CD14-positive monocyte (primary cell): ENCODE data around the gene OR52A5. TPM values are rescaled to one million over a fixed set of nuclear protein-coding genes. Genes with fewer than 3 reads are reported as not detected.

Experiments used
- DNase-seq, 3 donors: peaks; one replicate each; pipeline ENCODE4 v3.0.0-alpha.2; 2011 to 2022
- H2AFZ ChIP-seq: 2 replicates; pipeline ENCODE4 v1.6.0; 2012; ENCODE audit warnings: mild to moderate bottlenecking, low read depth, low read length, inconsistent platforms; ENCODE audit not compliant: insufficient read depth, poor library complexity, severe bottlenecking
- H3K27ac ChIP-seq, 2 donors: 1 replicate in 1 of 2; 2 replicates in 1 of 2; pipeline ENCODE4 v1.5.1; 2012 to 2013; ENCODE audit warnings: low read length in 2 of 2, control low read depth in 1 of 2, inconsistent platforms in 1 of 2, low read depth in 1 of 2, mild to moderate bottlenecking in 1 of 2
- H3K27me3 ChIP-seq, 2 donors: one replicate each; pipeline versions ENCODE4 v1.6.0 to v1.6.1; 2011 to 2013; ENCODE audit warnings: low read length in 2 of 2; ENCODE audit not compliant: control insufficient read depth in 2 of 2, insufficient read depth in 2 of 2
- H3K36me3 ChIP-seq, 2 donors: replicated peaks in 1 of 2; 1 replicate in 1 of 2; 2 replicates in 1 of 2; pipeline versions ENCODE4 v1.5.1 to v1.6.1; 2012 to 2013; ENCODE audit warnings: low read length in 2 of 2, control low read depth in 1 of 2, inconsistent platforms in 1 of 2, mild to moderate bottlenecking in 1 of 2; ENCODE audit not compliant: insufficient read depth in 2 of 2, control insufficient read depth in 1 of 2
- H3K4me1 ChIP-seq, 2 donors: 1 replicate in 1 of 2; 2 replicates in 1 of 2; pipeline versions ENCODE4 v1.5.1 to v1.6.1; 2012 to 2013; ENCODE audit warnings: low read length in 2 of 2, control low read depth in 1 of 2, inconsistent platforms in 1 of 2, mild to moderate bottlenecking in 1 of 2, moderate library complexity in 1 of 2; ENCODE audit not compliant: insufficient read depth in 2 of 2, control insufficient read depth in 1 of 2
- H3K4me2 ChIP-seq: replicated peaks from 2 replicates; pipeline ENCODE3; 2012; ENCODE audit warnings: low read length, moderate library complexity, mild to moderate bottlenecking; ENCODE audit not compliant: poor library complexity, severe bottlenecking; ENCODE audit errors: extremely low read depth
- H3K4me3 ChIP-seq, 3 experiments: fragments of 200-600 bp in 1 of 3; sonication (generic) in 1 of 3; replicated peaks in 1 of 3; 1 replicate in 2 of 3; 2 replicates in 1 of 3; pipeline ENCODE4 v1.5.1; 2011 to 2013; ENCODE audit warnings: low read length in 3 of 3, mild to moderate bottlenecking in 3 of 3, control low read depth in 2 of 3, low read depth in 2 of 3, inconsistent platforms in 1 of 3, moderate library complexity in 1 of 3
- H3K79me2 ChIP-seq: 2 replicates; pipeline ENCODE4 v1.6.0; 2012; ENCODE audit warnings: mild to moderate bottlenecking, control low read depth, inconsistent platforms, low read length, moderate library complexity; ENCODE audit not compliant: insufficient read depth
- H3K9ac ChIP-seq: 2 replicates; pipeline ENCODE4 v1.6.0; 2017; ENCODE audit warnings: low read length, mild to moderate bottlenecking; ENCODE audit not compliant: insufficient read depth, poor library complexity, severe bottlenecking
- H3K9me3 ChIP-seq, 2 donors: replicated peaks in 1 of 2; 1 replicate in 1 of 2; 2 replicates in 1 of 2; pipeline versions ENCODE4 v1.5.1 to v1.6.1; 2012 to 2013; ENCODE audit warnings: low read length in 2 of 2, control low read depth in 1 of 2; ENCODE audit not compliant: control insufficient read depth in 1 of 2, insufficient read depth in 1 of 2
- H4K20me1 ChIP-seq: 2 replicates; pipeline ENCODE4 v1.6.0; 2012; ENCODE audit warnings: mild to moderate bottlenecking, low read length, control low read depth, moderate library complexity; ENCODE audit not compliant: insufficient read depth
- H3K27ac Mint-ChIP-seq, 7 donors: one replicate each; pipeline ENCODE4 v1.8.0; 2020; ENCODE audit warnings: mild to moderate bottlenecking in 7 of 7, mixed read lengths in 7 of 7, moderate library complexity in 6 of 7, inconsistent platforms in 2 of 7
- H3K27me3 Mint-ChIP-seq, 3 donors: one replicate each; pipeline ENCODE4 v1.8.0; 2021 to 2022; ENCODE audit warnings: low read depth in 3 of 3, mild to moderate bottlenecking in 3 of 3, mixed read lengths in 3 of 3, moderate library complexity in 3 of 3, inconsistent platforms in 1 of 3
- H3K36me3 Mint-ChIP-seq, 2 donors: one replicate each; pipeline ENCODE4 v1.8.0; 2020; ENCODE audit warnings: mixed read lengths in 2 of 2, inconsistent platforms in 1 of 2, mild to moderate bottlenecking in 1 of 2
- H3K4me1 Mint-ChIP-seq: one replicate; pipeline ENCODE4 v1.8.0; 2020; ENCODE audit warnings: mild to moderate bottlenecking, mixed read lengths
- H3K4me3 Mint-ChIP-seq, 2 donors: one replicate each; pipeline ENCODE4 v1.8.0; 2020; ENCODE audit warnings: mild to moderate bottlenecking in 2 of 2, mixed read lengths in 2 of 2, moderate library complexity in 1 of 2
- H3K9me3 Mint-ChIP-seq, 7 donors: one replicate each; pipeline ENCODE4 v1.8.0; 2020 to 2022; ENCODE audit warnings: mixed read lengths in 7 of 7, mild to moderate bottlenecking in 6 of 7, moderate library complexity in 6 of 7, inconsistent platforms in 2 of 7
- WGBS: methylation state at CpG from one replicate; pipeline ENCODE4 v1.1.5; 2013; ENCODE audit warnings: missing lambda C conversion rate; ENCODE audit not compliant: insufficient coverage; 5-methylcytosine and 5-hydroxymethylcytosine counted together
- intact Hi-C, 2 donors: fragments of 100-400 bp; cut with micrococcal nuclease; formaldehyde crosslinking; loops; one replicate each; pipeline versions ENCODE4 v1.15.0 to v1.15.1; 2023
- polyA plus RNA-seq, 3 donors: library from polyadenylated mRNA; depleted of rRNA in 1 of 3; unstranded in 2 of 3; stranded (reverse) in 1 of 3; fragments of 300-500 nt in 2 of 3; fragments of >200 nt in 1 of 3; fragmentation: Illumina TruSeq in 2 of 3; gene quantifications; 1 replicate in 2 of 3; 2 replicates in 1 of 3; pipeline ENCODE4 v1.2.3, GENCODE V29; 2012 to 2021
- TF ChIP-seq, protein P1 (sequence below): fragments of 200-600 bp; IDR thresholded peaks from one replicate; pipeline ENCODE4 v1.8.0; 2022; ENCODE audit warnings: antibody characterized with exemption, mild to moderate bottlenecking

OR52A5 gene
- polyA plus RNA-seq, 3 donors = not detected

DNA sequence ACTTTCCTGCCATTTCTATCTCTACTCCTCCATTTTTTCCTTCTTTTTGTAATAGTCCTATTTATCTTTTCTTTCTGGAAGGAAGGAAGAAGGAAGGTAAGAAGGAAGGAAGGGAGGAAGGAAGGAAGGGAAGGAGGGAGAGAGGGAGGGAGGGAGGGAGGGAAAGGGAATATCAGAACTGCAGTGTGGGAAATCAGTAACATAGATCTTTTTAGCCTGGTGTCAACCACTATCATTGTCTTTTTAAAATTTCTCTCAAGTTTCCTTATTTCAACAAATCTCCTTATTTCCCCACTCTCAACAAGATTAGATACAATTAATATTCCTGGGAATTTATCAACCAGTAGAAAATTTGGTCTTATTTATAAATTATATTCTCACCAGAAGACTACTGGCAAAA, 35.1 kb downstream of the OR52A5 start:
- H3K36me3 ChIP-seq = no peaks in the 10 kb centered on the region
- H3K4me3 ChIP-seq = no peak overlapping the region
- H3K4me2 ChIP-seq = no peak overlapping the region
- no peak for DNase-seq
- Mint-ChIP-seq H3K27ac (no peak overlapping the region), H3K36me3 (no peaks in the 10 kb centered on the region), H3K4me3 (no peak overlapping the region), H3K4me1 (no peaks in the 10 kb centered on the region), H3K27me3 (peaks cover 0 to 2% (median 2%) of the 10 kb centered on the region in 3 donors), H3K9me3 (no peaks in the 10 kb centered on the region)
- TF ChIP-seq, protein P1, sequence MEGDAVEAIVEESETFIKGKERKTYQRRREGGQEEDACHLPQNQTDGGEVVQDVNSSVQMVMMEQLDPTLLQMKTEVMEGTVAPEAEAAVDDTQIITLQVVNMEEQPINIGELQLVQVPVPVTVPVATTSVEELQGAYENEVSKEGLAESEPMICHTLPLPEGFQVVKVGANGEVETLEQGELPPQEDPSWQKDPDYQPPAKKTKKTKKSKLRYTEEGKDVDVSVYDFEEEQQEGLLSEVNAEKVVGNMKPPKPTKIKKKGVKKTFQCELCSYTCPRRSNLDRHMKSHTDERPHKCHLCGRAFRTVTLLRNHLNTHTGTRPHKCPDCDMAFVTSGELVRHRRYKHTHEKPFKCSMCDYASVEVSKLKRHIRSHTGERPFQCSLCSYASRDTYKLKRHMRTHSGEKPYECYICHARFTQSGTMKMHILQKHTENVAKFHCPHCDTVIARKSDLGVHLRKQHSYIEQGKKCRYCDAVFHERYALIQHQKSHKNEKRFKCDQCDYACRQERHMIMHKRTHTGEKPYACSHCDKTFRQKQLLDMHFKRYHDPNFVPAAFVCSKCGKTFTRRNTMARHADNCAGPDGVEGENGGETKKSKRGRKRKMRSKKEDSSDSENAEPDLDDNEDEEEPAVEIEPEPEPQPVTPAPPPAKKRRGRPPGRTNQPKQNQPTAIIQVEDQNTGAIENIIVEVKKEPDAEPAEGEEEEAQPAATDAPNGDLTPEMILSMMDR = no peak
- no peak overlapping the region for H3K27ac ChIP-seq
- no peaks in the 10 kb centered on the region for H3K9me3 ChIP-seq
- no peak overlapping the region for H3K9ac ChIP-seq
- H3K4me1 ChIP-seq = no peaks in the 10 kb centered on the region
- H3K79me2 ChIP-seq = no peaks in the 10 kb centered on the region
- intact Hi-C loops = no loop called here
- no peaks in the 10 kb centered on the region for H4K20me1 ChIP-seq
- H3K27me3 ChIP-seq = no peaks in the 10 kb centered on the region
- H2AFZ ChIP-seq = no peak overlapping the region

DNA sequence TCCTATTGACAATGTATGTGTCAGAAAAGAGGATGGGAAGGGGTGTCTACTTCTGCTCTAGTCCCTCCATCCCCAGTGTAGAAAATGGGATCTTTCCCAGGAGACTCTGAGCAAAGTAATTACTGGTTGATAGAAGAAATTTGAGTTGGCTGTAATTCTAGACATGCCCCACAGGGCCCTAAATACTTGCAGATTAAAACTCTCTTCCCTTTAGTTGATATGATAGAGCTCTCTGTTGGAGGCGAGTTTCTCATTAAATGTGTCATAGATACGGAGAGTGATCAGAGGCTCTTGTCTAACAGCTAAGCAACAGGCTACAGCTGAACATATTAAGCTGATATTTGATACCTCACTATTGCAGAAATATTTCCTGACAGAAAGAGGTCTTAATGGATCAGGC, 35.9 kb downstream of the OR52A5 start:
- no peaks in the 10 kb centered on the region for H3K4me1 Mint-ChIP-seq
- no peak for DNase-seq
- H3K27me3 Mint-ChIP-seq = peaks cover 0 to 2% (median 2%) of the 10 kb centered on the region in 3 donors
- no peaks in the 10 kb centered on the region for H3K36me3 Mint-ChIP-seq
- no peaks in the 10 kb centered on the region for H4K20me1 ChIP-seq
- no peak overlapping the region for H3K27ac Mint-ChIP-seq
- no peak overlapping the region for H3K27ac ChIP-seq
- H3K27me3 ChIP-seq = no peaks in the 10 kb centered on the region
- H3K4me3 Mint-ChIP-seq = no peak overlapping the region
- H3K4me3 ChIP-seq = no peak overlapping the region
- no peaks in the 10 kb centered on the region for H3K9me3 ChIP-seq
- H3K4me2 ChIP-seq = no peak overlapping the region
- intact Hi-C loops = no loop called here
- H3K79me2 ChIP-seq = no peaks in the 10 kb centered on the region
- H3K36me3 ChIP-seq = no peaks in the 10 kb centered on the region
- TF ChIP-seq, protein P1 = no peak
- WGBS = no CpG with 5 or more reads among the region's 2 CpGs
- H2AFZ ChIP-seq = no peak overlapping the region
- H3K9me3 Mint-ChIP-seq = no peaks in the 10 kb centered on the region
- H3K4me1 ChIP-seq = no peaks in the 10 kb centered on the region
- H3K9ac ChIP-seq = no peak overlapping the region
